Hepatocyte (in vitro differentiated cells): ENCODE results near the gene OVOL3. TPM values are rescaled to one million over a fixed set of nuclear protein-coding genes. Genes with fewer than 3 reads are reported as not detected.

Experiments used
- DNase-seq: peaks from one replicate; pipeline ENCODE4 v3.0.0-alpha.2; 2016; ENCODE audit warnings: low spot score
- H2AFZ ChIP-seq: fragments of 200-600 bp; sonication (generic); 2 replicates; pipeline ENCODE4 v1.6.0; 2016; ENCODE audit warnings: antibody characterized with exemption, mild to moderate bottlenecking
- H3K27ac ChIP-seq: fragments of 200-600 bp; sonication (generic); 2 replicates; pipeline ENCODE4 v1.5.1; 2016; ENCODE audit warnings: mild to moderate bottlenecking
- H3K27me3 ChIP-seq: fragments of 200-600 bp; sonication (generic); 2 replicates; pipeline ENCODE4 v1.6.1; 2016
- H3K36me3 ChIP-seq: fragments of 200-600 bp; sonication (generic); replicated peaks from 2 replicates; pipeline ENCODE4 v1.5.1; 2016; ENCODE audit warnings: low read depth; ENCODE audit not compliant: insufficient read depth
- H3K4me1 ChIP-seq: fragments of 200-600 bp; sonication (generic); 2 replicates; pipeline ENCODE4 v1.5.1; 2016; ENCODE audit warnings: mild to moderate bottlenecking, moderate library complexity; ENCODE audit not compliant: insufficient read depth
- H3K4me2 ChIP-seq: fragments of 200-600 bp; sonication (generic); 2 replicates; pipeline ENCODE4 v1.6.0; 2016
- H3K4me3 ChIP-seq: fragments of 200-600 bp; sonication (generic); 2 replicates; pipeline ENCODE4 v1.5.1; 2016; ENCODE audit warnings: mild to moderate bottlenecking
- H3K79me2 ChIP-seq: fragments of 200-600 bp; sonication (generic); 2 replicates; pipeline ENCODE4 v1.6.0; 2017; ENCODE audit warnings: mild to moderate bottlenecking
- H3K9me2 ChIP-seq: fragments of 200-600 bp; sonication (generic); replicated peaks from 2 replicates; pipeline ENCODE4 v1.6.0; 2017; ENCODE audit warnings: mild to moderate bottlenecking; ENCODE audit not compliant: insufficient read depth
- H3K9me3 ChIP-seq: fragments of 200-600 bp; sonication (generic); 2 replicates; pipeline ENCODE4 v1.5.1; 2016; ENCODE audit warnings: low read depth, mild to moderate bottlenecking
- H4K20me1 ChIP-seq: fragments of 200-600 bp; sonication (generic); 2 replicates; pipeline ENCODE4 v1.6.0; 2016; ENCODE audit warnings: mild to moderate bottlenecking; ENCODE audit not compliant: insufficient read depth, poor library complexity, severe bottlenecking
- EZH2 ChIP-seq: fragments of 200-600 bp; sonication (generic); IDR thresholded peaks from 2 replicates; pipeline ENCODE4 v1.6.1; 2016; ENCODE audit warnings: antibody characterized with exemption, mild to moderate bottlenecking, borderline replicate concordance
- EZH2phosphoT487 ChIP-seq: fragments of 200-600 bp; sonication (generic); IDR thresholded peaks from one replicate; pipeline ENCODE4 v1.6.1; 2018; ENCODE audit warnings: antibody characterized with exemption, mild to moderate bottlenecking, low read depth, moderate library complexity; ENCODE audit not compliant: unreplicated experiment, severe bottlenecking
- WGBS: methylation state at CpG from one replicate; pipeline ENCODE4 v1.1.6; 2016; ENCODE audit warnings: low lambda C conversion rate; ENCODE audit errors: missing lambda C conversion rate; 5-methylcytosine and 5-hydroxymethylcytosine counted together
- polyA plus RNA-seq: library from polyadenylated mRNA; unstranded; fragments of >200 nt; fragmentation: Nextera tagmentation; extraction: Ambion mirVana; gene quantifications from 2 replicates; pipeline ENCODE4 v1.2.1, GENCODE V29; 2016
- total RNA-seq: library from RNA; depleted of rRNA; stranded (reverse); fragments of >200 nt; gene quantifications from 2 replicates; pipeline ENCODE4 v1.2.3, GENCODE V29; 2014
- TF ChIP-seq, protein P1 (sequence below): fragments of 200-600 bp; sonication (generic); IDR thresholded peaks from 2 replicates; pipeline ENCODE4 v1.5.1; 2016; ENCODE audit warnings: antibody characterized with exemption, mild to moderate bottlenecking; ENCODE audit not compliant: poor library complexity

OVOL3 gene
- total and polyA plus RNA-seq, 2 experiments from 2014 or later, result not detected

DNA sequence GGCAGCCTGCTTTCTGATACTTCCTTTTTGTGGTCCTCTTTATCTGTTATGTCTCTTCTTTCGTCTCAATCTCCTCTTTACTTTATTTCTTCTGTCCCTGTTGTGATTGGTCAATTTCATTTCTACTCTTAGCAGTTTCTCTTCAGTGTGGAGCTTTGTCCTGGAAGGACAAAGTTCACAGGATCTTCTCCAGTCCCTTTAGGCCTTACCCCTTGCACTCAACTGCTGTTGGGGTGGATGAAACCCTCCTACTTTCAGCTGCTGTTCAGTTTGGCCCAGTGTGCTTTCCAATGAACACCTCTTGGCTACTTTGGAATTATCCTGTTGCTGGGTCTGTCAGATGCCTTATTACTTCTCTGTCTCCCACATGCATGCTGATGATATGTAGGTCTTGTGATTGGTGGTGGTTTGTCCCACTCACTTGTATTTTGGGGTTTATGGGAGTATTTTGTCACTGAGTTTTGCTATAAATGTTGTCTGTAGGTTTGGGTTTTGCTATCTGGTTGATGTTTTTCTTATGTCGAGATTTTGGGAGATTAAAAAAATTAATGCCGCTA is 31.5 kb upstream of the OVOL3 start:
- Histone ChIP-seq H3K27ac (no peak overlapping the region), H3K4me3 (no peak overlapping the region), H3K4me2 (no peak overlapping the region), H3K9me3 (no peaks in the 10 kb centered on the region), H4K20me1 (no peaks in the 10 kb centered on the region), H3K36me3 (no peaks in the 10 kb centered on the region), H3K9me2 (no peaks in the 10 kb centered on the region), H3K27me3 (no peaks in the 10 kb centered on the region), H3K79me2 (no peaks in the 10 kb centered on the region), H2AFZ (no peak overlapping the region), H3K4me1 (no peaks in the 10 kb centered on the region)
- TF ChIP-seq, protein P1, sequence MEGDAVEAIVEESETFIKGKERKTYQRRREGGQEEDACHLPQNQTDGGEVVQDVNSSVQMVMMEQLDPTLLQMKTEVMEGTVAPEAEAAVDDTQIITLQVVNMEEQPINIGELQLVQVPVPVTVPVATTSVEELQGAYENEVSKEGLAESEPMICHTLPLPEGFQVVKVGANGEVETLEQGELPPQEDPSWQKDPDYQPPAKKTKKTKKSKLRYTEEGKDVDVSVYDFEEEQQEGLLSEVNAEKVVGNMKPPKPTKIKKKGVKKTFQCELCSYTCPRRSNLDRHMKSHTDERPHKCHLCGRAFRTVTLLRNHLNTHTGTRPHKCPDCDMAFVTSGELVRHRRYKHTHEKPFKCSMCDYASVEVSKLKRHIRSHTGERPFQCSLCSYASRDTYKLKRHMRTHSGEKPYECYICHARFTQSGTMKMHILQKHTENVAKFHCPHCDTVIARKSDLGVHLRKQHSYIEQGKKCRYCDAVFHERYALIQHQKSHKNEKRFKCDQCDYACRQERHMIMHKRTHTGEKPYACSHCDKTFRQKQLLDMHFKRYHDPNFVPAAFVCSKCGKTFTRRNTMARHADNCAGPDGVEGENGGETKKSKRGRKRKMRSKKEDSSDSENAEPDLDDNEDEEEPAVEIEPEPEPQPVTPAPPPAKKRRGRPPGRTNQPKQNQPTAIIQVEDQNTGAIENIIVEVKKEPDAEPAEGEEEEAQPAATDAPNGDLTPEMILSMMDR, result no peak
- TF ChIP-seq EZH2 (no peak), EZH2phosphoT487 (no peak)
- WGBS, result 98% methylated on average over 3 of the region's 3 CpGs
- DNase-seq, result no peak

DNA sequence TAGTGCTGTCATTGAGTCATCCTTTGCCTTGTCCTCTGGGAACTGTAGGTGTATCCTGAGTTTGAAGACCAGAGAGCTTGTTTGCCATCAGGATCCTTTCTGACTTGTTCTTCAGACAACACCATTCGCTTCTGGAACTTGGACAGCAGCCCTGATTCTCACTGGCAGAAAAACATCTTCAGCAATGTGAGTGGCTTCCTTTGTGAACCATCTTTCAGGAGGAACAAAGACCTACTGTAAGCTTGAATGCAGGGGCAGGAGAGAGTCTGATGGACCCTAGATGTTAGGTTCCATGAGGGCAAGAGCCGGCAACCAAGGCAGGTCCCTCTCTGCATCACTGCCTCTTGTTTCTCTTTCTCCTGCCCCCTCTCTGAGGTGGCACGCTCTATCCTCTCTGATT is 29.6 kb upstream of the OVOL3 start:
- TF ChIP-seq EZH2phosphoT487 (no peak), EZH2 (no peak)
- TF ChIP-seq, protein P1, result no peak
- no peak overlapping the region for H3K4me3 ChIP-seq
- no peaks in the 10 kb centered on the region for H3K9me2 ChIP-seq
- no peaks in the 10 kb centered on the region for H3K27me3 ChIP-seq
- H3K36me3 ChIP-seq, result no peaks in the 10 kb centered on the region
- no peaks in the 10 kb centered on the region for H3K4me1 ChIP-seq
- H4K20me1 ChIP-seq, result no peaks in the 10 kb centered on the region
- 99% methylated on average over 3 of the region's 3 CpGs for WGBS
- H3K27ac ChIP-seq, result no peak overlapping the region
- DNase-seq, result no peak
- H3K9me3 ChIP-seq, result no peaks in the 10 kb centered on the region
- no peak overlapping the region for H2AFZ ChIP-seq
- no peak overlapping the region for H3K4me2 ChIP-seq
- H3K79me2 ChIP-seq, result no peaks in the 10 kb centered on the region

DNA sequence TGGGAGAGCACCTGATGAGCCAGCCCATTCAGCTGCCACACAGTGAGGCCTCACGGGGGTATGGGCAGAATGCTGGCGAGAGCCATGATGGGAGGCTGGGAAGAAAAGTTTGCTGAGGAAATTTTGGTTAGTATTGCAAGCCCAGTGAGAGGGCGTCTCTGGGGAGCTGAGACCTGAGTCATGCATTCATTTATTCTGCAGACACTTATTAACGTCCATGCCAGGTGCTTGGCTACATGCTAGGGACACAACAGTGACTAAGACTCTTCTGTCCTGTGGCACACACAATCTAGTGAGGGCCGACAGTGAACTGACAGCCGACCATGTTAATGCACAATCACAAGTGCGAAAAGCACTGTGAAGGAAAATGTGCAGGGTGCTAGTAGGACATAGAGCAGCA is 29.0 kb upstream of the OVOL3 start:
- 95% methylated on average over 7 of the region's 7 CpGs for WGBS
- Histone ChIP-seq H3K9me2 (no peaks in the 10 kb centered on the region), H3K27me3 (no peaks in the 10 kb centered on the region), H3K27ac (no peak overlapping the region), H3K4me2 (no peak overlapping the region), H3K79me2 (no peaks in the 10 kb centered on the region), H3K36me3 (no peaks in the 10 kb centered on the region), H3K4me1 (no peaks in the 10 kb centered on the region), H3K9me3 (no peaks in the 10 kb centered on the region), H2AFZ (no peak overlapping the region), H3K4me3 (no peak overlapping the region), H4K20me1 (no peaks in the 10 kb centered on the region)
- TF ChIP-seq EZH2 (no peak), EZH2phosphoT487 (no peak)
- TF ChIP-seq, protein P1, result no peak
- DNase-seq, result no peak

DNA sequence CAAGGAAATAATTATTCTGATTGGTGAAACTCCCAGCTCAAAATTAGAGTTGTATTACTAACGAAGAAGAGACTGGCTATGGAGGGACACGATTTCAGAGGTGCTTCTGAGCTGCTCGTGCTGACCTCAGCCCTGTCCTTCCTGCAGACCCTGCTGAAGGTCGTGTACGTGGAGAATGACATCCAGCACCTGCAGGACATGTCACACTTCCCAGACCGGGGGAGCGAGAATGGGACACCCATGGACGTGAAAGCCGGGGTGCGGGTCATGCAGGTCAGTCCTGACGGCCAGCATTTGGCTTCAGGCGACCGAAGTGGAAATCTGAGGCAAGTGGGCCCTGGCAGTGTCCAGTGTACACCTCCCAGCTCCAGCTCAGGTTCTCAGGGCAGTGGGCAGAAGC is 28.0 kb upstream of the OVOL3 start:
- Histone ChIP-seq H3K4me3 (no peak overlapping the region), H3K9me3 (no peaks in the 10 kb centered on the region), H3K27me3 (no peaks in the 10 kb centered on the region), H2AFZ (no peak overlapping the region), H3K4me2 (no peak overlapping the region), H3K4me1 (no peaks in the 10 kb centered on the region), H4K20me1 (no peaks in the 10 kb centered on the region), H3K79me2 (no peaks in the 10 kb centered on the region), H3K9me2 (no peaks in the 10 kb centered on the region), H3K27ac (no peak overlapping the region), H3K36me3 (no peaks in the 10 kb centered on the region)
- TF ChIP-seq, protein P1, result no peak
- TF ChIP-seq EZH2phosphoT487 (no peak), EZH2 (no peak)
- DNase-seq, result no peak
- WGBS, result 97% methylated on average over 13 of the region's 13 CpGs
